ENCODE results near the gene ANKRD37.

DNA sequence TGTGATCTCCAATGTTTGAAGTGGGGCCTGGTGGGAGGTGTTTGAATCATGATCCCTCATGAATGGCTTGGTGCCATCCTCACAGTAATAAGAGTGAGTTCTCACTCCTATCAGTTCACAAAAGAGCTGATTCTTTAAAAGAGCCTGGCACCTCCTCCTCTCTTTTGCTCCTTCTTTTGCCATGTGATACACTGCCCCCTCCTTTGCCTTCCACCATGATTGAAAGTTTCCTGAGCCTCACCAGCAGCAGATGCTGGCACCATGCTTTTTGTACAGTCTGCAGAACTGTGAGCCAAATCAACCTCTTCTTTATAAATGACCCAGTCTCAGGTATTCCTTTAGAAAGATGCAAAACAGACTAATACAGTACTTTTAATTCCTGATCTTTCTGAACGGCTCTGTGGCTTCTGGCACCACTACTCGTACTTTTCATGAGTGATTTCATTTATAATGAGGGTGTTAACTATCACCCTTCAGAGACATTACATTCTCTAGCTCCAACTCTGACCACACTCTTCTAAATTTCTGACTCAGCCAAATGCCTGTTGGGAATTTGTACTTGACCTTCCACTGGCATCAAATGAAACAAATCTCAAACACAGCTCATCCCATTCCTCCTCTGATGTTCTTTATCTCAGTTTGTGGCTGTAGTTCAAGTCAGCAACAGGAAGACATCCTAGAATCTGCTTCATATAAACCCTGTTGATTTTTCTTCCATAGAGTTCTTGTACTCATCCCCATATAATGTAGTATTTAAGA, 24.9 kb downstream of the ANKRD37 start:
- TF ChIP-seq POLR2A (IDR thresholded peaks at IDR 0.05) = no peak
- TF ChIP-seq, protein P1, sequence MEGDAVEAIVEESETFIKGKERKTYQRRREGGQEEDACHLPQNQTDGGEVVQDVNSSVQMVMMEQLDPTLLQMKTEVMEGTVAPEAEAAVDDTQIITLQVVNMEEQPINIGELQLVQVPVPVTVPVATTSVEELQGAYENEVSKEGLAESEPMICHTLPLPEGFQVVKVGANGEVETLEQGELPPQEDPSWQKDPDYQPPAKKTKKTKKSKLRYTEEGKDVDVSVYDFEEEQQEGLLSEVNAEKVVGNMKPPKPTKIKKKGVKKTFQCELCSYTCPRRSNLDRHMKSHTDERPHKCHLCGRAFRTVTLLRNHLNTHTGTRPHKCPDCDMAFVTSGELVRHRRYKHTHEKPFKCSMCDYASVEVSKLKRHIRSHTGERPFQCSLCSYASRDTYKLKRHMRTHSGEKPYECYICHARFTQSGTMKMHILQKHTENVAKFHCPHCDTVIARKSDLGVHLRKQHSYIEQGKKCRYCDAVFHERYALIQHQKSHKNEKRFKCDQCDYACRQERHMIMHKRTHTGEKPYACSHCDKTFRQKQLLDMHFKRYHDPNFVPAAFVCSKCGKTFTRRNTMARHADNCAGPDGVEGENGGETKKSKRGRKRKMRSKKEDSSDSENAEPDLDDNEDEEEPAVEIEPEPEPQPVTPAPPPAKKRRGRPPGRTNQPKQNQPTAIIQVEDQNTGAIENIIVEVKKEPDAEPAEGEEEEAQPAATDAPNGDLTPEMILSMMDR (IDR thresholded peaks at IDR 0.05) = no peak
